Effector CD4-positive, alpha-beta T cell (primary cell): ENCODE results near the gene CNN2.

ENCODE experiments used
- DNase-seq: peaks from one replicate; pipeline ENCODE4 v3.0.0-alpha.2; 2020

The CNN2 gene

DNA sequence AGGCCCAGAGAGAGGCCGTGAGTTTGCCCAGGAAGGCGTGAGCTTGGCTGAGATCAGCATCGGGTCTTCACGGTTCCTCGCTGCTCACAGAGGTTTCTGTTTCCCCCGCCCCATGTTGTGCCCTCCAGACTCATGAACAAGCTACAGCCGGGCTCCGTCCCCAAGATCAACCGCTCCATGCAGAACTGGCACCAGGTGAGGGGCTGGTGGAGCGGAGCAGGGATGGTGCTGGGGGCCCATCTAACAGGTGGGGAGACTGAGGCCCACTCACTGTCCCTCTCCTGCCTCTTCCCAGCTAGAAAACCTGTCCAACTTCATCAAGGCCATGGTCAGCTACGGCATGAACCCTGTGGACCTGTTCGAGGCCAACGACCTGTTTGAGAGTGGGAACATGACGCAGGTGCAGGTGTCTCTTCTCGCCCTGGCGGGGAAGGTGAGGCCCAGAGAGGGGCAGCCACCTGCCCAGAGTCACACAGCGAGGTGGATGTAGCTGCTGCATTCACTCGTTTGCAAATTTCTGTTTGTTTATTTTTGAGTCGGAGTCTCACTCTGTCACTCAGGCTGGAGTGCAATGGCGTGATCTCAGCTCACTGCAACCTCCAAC is 6.0 kb downstream of the CNN2 start:
- no peak for DNase-seq

DNA sequence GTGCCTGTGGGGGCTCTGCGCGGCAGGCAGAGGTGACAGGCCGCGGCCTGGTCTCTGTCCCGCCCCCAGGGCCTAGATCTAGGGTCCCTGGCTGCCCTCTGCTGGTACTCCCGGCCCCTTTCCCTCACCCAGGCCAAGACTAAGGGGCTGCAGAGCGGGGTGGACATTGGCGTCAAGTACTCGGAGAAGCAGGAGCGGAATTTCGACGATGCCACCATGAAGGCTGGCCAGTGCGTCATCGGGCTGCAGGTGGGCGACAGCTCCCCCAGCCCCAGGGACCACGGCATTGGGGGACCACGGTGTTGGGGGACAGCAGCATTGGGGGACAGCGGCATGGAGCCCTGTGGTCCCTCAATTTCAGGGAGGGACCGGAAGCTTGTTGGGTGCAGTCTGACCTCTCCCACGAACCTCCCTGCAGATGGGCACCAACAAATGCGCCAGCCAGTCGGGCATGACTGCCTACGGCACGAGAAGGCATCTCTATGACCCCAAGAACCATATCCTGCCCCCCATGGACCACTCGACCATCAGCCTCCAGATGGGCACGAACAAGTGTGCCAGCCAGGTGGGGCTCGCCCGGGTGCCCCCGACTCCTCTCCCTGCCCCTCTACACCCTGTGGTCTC is 9.7 kb downstream of the CNN2 start:
- no peak for DNase-seq

DNA sequence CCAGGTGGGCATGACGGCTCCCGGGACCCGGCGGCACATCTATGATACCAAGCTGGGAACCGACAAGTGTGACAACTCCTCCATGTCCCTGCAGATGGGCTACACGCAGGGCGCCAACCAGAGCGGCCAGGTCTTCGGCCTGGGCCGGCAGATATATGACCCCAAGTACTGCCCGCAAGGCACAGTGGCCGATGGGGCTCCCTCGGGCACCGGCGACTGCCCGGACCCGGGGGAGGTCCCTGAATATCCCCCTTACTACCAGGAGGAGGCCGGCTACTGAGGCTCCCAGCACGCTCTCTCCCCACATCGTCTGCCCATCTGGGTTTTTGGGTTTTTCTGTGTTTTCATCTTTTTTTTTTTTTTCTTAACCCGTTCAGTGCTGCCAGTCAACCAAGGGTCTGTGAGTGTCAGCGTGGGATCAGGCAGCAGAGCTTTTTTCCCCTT is 11.2 kb downstream of the CNN2 start:
- DNase-seq: no peak

DNA sequence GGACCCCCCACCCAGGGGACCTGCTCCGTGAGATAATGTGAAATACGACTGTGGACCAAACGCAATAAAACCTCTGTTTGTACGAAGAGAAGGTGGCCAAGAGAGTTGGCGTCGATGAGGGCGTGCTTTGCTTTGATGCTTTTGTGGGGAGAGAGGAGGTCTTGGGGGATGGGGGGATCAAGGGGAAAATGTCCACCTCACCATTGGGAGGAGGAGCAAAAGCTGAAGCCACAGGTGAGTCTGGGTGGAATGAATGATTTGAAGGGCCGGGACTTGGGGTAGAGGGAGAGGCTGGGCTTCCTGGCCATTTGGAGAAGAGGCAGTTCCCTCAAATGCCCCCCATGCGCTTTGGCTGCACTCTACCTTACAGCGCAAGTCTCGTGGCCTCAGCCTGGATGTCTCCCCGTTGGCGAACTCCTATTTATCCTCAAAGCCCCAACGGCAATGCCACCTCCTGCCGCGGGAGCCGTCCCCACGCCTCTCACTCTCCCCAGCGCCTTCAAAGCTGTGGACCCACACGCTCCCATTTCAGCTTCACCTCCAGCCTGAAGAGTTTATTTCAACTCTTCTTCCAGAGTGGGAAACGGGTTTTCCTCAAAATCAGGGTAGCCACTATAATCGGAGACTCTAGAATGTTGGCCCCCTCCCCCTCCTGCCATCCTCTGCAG is 12.7 kb downstream of the CNN2 start:
- no peak for DNase-seq

DNA sequence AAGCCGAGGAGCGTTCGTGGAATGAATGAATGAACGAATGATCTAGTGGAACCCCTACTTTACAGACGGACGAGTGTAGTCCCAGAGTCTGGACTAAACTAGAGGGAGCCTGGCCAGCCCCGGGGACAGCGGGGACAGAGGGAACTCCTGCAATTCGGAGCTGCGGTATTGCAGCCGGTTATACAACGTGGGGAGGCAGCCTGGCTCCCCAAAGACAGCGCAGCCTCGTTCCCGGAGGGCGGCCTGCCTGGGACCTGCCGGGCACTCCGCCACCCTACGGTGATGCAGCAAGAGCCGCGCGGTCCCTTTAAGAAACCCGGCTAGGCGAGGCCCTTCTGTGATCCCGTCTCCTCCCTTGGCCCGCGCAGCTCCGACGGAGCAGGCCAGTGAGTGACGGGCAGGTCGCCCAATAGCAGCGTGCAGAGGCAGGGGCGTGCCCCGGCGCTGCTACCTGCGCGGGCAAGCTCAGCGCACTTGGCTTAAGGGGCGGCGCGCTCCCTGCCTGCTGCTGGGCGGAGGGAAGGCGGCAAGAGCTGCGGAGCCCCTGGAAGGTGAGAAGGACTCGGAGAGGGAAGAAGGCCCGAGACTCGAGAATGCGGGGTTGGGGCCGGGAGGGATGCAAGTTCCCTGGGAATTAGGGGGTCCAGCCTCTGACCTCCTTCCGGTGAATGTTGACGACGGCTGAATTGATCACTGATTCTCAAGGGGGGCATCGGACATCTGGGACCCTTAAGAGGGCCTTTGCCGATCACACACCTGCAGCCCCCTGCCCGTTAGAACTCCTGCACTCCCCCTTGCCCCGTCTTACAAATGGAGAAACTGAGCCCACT is 13.5 kb downstream of the CNN2 start, which contains the start of gene ABCA7:
ABCA7 (plus strand) TSS at position 462 of the 830 bp plus-strand sequence. CDS start 1,255 bp downstream, outside the sequence.
- DNase-seq: peak; percentile 100

DNA sequence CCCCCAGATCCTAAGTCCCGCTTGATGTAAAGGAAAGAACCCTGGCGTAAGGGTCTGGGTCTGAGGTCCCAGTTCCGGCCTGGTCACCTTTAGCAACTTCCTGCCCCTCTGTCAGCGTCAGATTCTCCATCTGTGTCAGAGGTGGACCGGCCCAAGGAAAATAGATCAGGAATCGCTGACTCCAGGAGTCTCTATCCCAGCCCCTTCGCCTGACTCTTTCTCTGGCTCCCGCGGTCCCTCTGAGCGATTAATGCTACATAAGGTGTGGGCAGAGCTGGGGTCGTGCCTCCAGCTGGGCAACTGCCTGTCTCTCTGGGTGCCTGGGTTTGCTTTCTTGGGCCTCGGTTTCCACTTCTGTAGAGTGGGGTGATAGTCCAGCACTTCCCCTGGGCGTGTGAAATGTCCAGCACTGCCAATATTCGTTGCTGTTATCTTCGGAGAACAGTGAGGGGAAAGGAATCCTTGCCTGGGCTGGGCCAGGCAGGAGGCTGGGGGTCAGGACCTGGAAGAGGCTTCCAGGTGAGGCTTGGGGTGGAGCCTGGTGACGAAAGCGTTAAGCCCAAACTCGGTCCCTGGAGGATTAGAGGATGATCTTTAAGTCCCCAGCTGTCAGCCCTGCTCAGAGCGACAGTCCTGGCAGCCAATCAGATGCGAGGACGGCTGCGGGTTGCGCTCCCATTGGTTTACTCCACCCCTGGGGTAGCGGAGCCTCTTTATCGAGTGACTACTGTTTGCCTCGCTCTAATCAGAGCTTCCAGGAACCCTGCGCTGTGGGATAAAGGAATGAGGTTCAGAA is 14.3 kb downstream of the CNN2 start:
- peak; percentile 87 for DNase-seq

DNA sequence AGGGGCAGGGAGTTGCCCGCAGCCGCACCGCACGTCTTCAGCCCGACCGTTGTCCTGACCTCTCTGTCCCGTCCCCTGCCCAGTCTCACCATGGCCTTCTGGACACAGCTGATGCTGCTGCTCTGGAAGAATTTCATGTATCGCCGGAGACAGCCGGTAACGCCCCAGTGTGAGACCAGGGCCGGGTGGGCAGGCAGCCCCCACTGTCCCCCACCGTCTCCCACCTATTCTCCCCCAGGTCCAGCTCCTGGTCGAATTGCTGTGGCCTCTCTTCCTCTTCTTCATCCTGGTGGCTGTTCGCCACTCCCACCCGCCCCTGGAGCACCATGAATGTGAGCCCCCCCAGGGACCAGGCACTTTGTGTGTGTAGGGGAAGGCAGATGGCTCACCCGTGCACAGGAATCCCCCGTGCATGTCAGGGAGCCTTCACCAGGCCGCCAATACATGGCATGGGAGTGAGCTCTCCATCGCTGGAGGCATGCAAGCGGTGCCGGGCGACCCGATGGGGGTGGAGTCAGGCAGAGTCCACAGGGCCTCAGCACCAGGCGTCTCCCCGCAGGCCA is 14.9 kb downstream of the CNN2 start:
- DNase-seq: no peak

DNA sequence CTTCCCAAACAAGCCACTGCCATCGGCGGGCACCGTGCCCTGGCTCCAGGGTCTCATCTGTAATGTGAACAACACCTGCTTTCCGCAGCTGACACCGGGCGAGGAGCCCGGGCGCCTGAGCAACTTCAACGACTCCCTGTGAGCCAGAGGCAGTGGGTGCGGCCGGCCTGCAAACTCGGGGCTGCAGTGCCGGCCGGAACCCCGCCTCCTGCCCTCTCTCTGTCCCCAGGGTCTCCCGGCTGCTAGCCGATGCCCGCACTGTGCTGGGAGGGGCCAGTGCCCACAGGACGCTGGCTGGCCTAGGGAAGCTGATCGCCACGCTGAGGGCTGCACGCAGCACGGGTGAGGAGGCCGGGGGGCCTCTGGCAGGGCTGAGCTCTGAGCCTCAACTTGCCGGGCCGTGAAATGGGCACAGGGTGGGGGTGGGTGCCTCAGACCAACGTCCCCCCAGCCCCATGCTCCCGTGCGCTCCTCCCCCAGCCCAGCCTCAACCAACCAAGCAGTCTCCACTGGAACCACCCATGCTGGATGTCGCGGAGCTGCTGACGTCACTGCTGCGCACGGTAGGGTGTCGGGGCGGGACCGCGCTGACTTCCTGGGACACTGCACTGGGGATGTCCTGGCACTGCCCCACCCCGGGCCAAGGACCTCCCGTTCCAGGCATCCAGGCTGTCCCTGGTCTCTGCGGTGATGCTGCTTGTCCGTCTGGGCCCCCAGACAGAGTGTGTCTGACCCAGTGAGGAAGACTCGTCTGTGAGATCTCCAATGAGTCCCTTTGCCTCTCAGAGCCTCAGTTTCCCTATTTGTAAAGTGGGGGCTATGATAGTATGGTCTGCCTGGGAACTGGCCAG is 15.7 kb downstream of the CNN2 start:
- DNase-seq: no peak

DNA sequence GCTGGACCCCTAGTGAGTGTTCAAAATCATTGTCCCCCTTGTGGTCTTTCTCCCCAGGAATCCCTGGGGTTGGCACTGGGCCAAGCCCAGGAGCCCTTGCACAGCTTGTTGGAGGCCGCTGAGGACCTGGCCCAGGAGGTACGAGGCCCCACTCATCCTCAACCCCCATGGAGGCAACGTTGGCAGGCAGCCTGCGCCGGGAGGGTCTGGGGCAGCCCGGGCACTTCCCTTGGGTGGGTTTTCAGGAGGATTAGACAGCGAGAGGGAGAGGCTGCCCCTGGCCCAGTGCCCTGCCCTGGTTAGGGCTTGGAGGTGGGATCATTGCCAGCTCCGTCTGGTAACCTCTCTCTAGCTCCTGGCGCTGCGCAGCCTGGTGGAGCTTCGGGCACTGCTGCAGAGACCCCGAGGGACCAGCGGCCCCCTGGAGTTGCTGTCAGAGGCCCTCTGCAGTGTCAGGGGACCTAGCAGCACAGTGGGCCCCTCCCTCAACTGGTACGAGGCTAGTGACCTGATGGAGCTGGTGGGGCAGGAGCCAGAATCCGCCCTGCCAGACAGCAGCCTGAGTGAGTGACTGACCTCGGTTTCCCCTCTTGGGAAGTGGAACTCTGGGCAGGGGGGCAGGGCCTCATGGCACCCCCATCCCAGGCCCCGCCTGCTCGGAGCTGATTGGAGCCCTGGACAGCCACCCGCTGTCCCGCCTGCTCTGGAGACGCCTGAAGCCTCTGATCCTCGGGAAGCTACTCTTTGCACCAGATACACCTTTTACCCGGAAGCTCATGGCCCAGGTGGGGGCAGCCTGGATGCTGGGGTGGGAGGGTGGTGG is 16.5 kb downstream of the CNN2 start:
- DNase-seq: no peak

DNA sequence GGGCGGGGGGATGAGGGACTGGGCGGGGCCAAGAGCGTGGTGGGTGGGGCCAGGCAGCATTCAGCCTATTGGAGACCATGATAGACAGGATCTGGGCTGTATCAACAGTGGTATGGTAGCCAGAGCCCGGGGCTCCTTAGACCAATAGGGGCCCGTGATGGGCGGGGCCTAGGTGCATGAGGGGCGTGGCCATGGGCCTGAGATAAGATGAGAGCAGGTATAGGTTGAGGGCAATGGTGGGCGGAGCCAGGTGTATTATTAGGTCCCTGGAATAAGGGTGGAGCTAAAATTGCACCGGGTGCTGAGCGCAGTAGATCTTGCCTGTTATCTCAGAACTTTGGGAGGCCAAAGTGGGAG is 18.8 kb downstream of the CNN2 start:
- DNase-seq: peak; percentile 54

DNA sequence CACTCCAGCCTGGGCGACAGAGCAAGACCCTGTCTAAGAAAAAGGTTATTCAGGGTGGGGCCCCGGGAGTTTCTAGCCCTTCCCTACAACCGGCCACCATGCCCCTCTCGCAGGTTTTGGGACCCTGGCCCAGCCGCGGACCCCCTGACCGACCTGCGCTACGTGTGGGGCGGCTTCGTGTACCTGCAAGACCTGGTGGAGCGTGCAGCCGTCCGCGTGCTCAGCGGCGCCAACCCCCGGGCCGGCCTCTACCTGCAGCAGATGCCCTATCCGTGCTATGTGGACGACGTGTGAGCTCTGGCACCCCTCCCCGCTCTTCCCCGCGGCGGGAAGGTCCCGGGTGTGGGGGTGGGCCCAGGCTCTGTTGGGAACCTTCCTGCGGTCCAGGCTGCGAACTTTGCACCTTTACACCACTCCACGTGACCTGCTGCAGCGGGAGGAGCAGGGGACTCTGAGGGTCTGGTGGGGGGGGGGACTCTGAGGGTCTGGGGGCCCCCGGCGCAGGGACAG is 19.8 kb downstream of the CNN2 start:
- DNase-seq: no peak

DNA sequence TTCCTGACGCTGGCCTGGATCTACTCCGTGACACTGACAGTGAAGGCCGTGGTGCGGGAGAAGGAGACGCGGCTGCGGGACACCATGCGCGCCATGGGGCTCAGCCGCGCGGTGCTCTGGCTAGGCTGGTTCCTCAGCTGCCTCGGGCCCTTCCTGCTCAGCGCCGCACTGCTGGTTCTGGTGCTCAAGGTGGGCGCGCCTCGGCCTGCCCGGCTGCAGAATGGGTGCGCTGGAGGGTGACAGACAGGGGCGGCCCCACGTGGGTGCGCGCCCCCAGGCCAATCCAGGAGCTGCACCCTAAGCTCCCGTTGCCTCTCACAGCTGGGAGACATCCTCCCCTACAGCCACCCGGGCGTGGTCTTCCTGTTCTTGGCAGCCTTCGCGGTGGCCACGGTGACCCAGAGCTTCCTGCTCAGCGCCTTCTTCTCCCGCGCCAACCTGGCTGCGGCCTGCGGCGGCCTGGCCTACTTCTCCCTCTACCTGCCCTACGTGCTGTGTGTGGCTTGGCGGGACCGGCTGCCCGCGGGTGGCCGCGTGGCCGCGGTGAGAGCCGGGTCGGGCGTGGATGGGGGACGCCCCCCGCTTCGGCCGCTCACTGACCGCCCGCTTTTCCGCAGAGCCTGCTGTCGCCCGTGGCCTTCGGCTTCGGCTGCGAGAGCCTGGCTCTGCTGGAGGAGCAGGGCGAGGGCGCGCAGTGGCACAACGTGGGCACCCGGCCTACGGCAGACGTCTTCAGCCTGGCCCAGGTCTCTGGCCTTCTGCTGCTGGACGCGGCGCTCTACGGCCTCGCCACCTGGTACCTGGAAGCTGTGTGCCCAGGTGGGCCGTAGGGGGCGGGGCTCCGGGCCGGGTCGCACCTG is 20.7 kb downstream of the CNN2 start:
- no peak for DNase-seq

DNA sequence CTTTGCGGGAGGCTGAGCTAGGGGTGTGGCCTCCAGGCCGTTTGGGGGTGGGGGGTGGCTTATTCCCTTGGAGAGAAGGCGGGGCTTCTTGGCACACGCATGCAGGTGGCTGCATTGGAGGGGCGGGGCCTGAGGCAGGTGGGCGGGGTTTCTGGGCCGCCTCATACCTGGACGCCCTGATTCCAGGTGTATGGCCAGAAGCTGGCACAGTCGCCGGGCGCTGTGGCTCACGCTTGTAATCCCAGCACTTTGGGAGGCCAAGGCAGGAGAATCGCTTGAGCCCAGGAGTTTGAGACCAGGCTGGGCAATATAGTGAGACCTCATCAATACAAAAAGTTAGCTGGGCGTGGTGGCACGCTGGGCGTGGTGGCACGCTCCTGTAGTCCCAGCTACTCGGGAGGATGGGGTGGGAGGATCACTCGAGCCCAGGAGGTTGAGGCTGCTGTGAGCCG is 21.3 kb downstream of the CNN2 start:
- DNase-seq: no peak

DNA sequence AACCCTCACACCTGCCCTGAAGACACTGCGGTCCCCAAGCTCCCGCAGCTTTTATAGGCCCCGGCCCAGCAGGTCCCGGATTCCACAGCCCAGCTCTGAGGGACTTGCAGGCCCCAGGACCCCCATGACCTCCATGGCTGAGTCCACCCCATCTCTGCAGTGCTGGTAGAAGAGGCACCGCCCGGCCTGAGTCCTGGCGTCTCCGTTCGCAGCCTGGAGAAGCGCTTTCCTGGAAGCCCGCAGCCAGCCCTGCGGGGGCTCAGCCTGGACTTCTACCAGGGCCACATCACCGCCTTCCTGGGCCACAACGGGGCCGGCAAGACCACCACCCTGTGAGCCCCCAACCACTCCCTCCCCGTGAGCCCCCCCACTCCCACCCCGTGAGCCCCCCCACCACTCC is 22.7 kb downstream of the CNN2 start:
- DNase-seq: no peak

DNA sequence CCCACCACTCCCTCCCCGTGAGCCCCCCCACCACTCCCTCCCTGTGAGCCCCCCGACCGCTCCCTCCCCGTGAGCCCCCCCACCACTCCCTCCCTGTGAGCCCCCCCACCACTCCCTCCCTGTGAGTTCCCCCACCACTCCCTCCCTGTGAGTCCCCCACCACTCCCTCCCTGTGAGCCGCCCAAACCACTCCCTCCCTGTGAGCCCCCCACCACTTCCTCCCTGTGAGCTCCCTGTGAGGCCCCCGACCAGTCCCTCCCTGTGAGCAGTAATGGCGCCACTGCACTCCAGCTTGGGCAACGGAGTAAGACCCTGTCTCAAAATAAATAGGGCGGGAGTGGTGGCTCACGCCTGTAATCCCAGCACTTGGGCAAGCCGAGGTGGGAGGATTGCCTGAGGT is 23.4 kb downstream of the CNN2 start:
- DNase-seq: no peak

DNA sequence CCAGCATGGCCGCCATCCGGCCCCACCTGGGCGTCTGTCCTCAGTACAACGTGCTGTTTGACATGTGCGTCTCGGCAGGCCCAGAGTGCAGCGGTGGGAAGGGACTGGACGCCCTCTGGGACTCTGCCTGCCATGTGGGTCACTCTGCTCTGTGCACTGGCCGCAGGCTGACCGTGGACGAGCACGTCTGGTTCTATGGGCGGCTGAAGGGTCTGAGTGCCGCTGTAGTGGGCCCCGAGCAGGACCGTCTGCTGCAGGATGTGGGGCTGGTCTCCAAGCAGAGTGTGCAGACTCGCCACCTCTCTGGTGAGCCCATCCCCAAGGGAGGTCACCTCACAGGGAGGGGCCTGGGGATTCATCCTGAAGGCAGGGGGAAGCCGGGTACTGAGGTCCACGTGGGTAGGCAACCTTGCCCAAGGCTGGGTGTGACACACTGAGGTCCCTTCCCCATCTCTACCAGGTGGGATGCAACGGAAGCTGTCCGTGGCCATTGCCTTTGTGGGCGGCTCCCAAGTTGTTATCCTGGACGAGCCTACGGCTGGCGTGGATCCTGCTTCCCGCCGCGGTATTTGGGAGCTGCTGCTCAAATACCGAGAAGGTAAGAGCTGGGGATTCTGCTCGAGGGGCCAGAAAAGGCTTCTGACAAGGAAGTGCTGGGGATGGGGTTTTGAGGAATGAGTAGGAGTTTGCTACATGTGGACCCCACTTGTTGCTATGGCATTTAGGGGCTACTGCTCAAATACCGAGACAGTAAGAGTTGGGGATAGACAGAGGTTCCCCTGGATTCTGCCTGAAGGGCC is 24.8 kb downstream of the CNN2 start:
- DNase-seq: no peak

DNA sequence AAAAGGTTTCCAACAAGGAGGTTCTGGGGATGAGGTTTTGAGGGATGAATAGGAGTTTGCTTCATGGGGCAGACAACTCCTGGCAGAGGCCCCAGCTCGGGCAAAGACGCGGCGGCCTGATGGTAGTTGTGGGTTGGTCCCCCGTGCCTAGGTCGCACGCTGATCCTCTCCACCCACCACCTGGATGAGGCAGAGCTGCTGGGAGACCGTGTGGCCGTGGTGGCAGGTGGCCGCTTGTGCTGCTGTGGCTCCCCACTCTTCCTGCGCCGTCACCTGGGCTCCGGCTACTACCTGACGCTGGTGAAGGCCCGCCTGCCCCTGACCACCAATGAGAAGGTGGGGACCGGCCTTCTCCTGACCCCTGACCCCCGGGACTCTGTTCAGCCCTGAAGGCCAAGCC is 25.4 kb downstream of the CNN2 start:
- no peak for DNase-seq

DNA sequence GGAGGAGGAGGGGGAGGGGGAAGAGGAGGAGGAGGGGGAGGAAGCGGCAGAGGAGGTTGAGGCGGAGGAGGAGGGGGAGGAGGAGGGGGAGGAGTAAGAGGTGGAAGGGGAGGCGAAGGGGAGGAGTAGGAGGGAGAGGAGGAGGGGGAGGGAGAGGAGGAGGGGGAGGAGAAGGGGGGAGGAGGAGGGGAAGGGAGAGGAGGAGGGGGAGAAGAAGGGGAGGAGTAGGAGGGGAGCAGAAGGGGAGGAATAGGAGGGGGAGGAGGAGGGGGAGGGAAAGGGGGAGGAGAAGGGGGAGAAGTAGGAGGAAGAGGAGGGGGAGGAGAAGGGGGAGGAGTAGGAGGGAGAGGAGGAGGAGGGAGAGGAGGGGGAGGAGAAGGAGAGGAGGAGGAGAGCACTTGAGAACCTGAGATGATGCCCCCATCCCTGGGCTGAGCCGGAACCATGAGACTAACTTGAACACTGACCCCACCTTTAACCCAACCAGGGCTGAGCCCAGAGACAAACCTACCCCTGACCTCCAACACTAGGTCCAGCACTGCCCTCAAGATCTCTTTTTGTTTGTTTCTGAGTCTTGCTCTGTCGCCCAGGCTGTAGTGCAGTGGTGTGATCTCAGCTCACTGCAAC is 26.1 kb downstream of the CNN2 start:
- DNase-seq: no peak
